Body of pancreas (tissue), 4 donors: ENCODE measurements around the gene SLCO3A1.

Experiments
- CTCF ChIP-seq, 7 experiments: fragments of 450-650 bp in 4 of 7; fragments of 200-600 bp in 3 of 7; sonication (generic) in 3 of 7; IDR thresholded peaks; one replicate each; pipeline ENCODE4 v1.5.1; 2016 to 2019; ENCODE audit warnings: antibody characterized with exemption in 7 of 7
- POLR2A ChIP-seq, 3 donors: fragments of 450-650 bp; IDR thresholded peaks; one replicate each; pipeline ENCODE4 v1.6.1; 2016; ENCODE audit warnings: antibody characterized with exemption in 3 of 3, mild to moderate bottlenecking in 2 of 3

GRCh38 chr15:91942720-91943394 is 89.3 kb downstream of the SLCO3A1 start:
- TF ChIP-seq CTCF (IDR thresholded peaks at IDR 0.05) (no peak), POLR2A (IDR thresholded peaks at IDR 0.05) (peak in 2 of 3 donors; percentile 24 to 29)
